HepG2 (cell line): ENCODE data around the gene WFDC1. TPM values are rescaled to one million over a fixed set of nuclear protein-coding genes. Genes with fewer than 3 reads are reported as not detected.

Experiments
- FOXM1 ChIP-seq: sonication (generic); formaldehyde crosslinking; IDR thresholded peaks from 2 replicates; pipeline ENCODE4 v1.5.0; 2020; ENCODE audit warnings: missing genetic modification reagents
- polyA plus RNA-seq, 8 experiments: library from polyadenylated mRNA; depleted of rRNA in 3 of 8; stranded (reverse) in 7 of 8; unstranded in 1 of 8; fragments of >200 nt; fragmentation: Illumina TruSeq in 4 of 8; extraction: Trizol in 4 of 8; gene quantifications; 2 replicates each; pipeline versions ENCODE4 v1.2.1 to v1.2.3, GENCODE V29; 2011 to 2016; ENCODE audit warnings: low read depth in 4 of 8, missing spikeins in 1 of 8, mixed read lengths in 1 of 8; ENCODE audit not compliant: insufficient read depth in 1 of 8
- total RNA-seq, 5 experiments: library from RNA; depleted of rRNA; stranded (reverse); fragments of >200 nt; fragmentation: Illumina TruSeq; extraction: Trizol; gene quantifications; 2 replicates each; pipeline ENCODE4 v1.2.3, GENCODE V29; 2016; ENCODE audit warnings: low read depth in 1 of 5
- TF ChIP-seq, protein P1 (sequence below): sonication (generic); formaldehyde crosslinking; IDR thresholded peaks from 2 replicates; pipeline ENCODE4 v1.9.0; 2021; ENCODE audit warnings: mild to moderate bottlenecking, missing genetic modification reagents
- TF ChIP-seq, protein P2 (sequence below): IDR thresholded peaks from 2 replicates; pipeline ENCODE4 v1.6.1; 2016; ENCODE audit warnings: low read depth

The WFDC1 gene
- total and polyA plus RNA-seq, 2 of the 13 experiments (the other 11 are each of a cell fraction or from before 2014, with no cell fraction given): not detected

DNA sequence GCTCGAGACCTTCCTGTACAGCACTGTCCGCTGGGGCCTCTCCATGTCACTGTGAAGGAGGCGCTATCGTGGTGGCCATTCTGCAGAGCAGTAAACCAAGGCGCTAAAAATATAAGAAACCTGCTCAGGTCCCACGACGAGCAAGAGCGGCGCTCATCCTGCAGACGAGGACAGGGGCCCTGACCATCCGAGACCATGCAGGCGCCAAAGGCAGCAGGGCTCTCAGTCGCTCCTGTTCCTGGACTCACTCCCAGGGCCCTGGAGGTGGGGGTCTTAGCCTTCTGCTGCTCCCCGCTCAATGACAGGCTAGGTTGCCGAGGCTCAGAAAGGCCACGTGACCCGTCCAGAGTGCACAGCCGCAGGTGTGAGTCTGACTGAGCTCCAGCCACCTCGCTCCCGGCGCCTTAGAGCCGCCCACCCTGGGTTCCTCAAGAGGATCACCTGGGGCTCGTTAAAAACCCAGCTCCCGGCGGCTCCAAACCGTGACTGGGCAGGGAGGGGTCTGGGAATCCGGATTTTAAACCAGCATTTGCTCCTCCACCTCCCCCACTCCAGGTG lies 73.2 kb downstream of the WFDC1 start (continued):
- TF ChIP-seq, protein P1, sequence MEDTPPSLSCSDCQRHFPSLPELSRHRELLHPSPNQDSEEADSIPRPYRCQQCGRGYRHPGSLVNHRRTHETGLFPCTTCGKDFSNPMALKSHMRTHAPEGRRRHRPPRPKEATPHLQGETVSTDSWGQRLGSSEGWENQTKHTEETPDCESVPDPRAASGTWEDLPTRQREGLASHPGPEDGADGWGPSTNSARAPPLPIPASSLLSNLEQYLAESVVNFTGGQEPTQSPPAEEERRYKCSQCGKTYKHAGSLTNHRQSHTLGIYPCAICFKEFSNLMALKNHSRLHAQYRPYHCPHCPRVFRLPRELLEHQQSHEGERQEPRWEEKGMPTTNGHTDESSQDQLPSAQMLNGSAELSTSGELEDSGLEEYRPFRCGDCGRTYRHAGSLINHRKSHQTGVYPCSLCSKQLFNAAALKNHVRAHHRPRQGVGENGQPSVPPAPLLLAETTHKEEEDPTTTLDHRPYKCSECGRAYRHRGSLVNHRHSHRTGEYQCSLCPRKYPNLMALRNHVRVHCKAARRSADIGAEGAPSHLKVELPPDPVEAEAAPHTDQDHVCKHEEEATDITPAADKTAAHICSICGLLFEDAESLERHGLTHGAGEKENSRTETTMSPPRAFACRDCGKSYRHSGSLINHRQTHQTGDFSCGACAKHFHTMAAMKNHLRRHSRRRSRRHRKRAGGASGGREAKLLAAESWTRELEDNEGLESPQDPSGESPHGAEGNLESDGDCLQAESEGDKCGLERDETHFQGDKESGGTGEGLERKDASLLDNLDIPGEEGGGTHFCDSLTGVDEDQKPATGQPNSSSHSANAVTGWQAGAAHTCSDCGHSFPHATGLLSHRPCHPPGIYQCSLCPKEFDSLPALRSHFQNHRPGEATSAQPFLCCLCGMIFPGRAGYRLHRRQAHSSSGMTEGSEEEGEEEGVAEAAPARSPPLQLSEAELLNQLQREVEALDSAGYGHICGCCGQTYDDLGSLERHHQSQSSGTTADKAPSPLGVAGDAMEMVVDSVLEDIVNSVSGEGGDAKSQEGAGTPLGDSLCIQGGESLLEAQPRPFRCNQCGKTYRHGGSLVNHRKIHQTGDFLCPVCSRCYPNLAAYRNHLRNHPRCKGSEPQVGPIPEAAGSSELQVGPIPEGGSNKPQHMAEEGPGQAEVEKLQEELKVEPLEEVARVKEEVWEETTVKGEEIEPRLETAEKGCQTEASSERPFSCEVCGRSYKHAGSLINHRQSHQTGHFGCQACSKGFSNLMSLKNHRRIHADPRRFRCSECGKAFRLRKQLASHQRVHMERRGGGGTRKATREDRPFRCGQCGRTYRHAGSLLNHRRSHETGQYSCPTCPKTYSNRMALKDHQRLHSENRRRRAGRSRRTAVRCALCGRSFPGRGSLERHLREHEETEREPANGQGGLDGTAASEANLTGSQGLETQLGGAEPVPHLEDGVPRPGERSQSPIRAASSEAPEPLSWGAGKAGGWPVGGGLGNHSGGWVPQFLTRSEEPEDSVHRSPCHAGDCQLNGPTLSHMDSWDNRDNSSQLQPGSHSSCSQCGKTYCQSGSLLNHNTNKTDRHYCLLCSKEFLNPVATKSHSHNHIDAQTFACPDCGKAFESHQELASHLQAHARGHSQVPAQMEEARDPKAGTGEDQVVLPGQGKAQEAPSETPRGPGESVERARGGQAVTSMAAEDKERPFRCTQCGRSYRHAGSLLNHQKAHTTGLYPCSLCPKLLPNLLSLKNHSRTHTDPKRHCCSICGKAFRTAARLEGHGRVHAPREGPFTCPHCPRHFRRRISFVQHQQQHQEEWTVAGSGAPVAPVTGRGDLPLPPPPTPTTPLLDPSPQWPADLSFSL (CRISPR knock-in tag): no peak
- no peak for TF ChIP-seq FOXM1 (CRISPR knock-in tag)
- TF ChIP-seq, protein P2, sequence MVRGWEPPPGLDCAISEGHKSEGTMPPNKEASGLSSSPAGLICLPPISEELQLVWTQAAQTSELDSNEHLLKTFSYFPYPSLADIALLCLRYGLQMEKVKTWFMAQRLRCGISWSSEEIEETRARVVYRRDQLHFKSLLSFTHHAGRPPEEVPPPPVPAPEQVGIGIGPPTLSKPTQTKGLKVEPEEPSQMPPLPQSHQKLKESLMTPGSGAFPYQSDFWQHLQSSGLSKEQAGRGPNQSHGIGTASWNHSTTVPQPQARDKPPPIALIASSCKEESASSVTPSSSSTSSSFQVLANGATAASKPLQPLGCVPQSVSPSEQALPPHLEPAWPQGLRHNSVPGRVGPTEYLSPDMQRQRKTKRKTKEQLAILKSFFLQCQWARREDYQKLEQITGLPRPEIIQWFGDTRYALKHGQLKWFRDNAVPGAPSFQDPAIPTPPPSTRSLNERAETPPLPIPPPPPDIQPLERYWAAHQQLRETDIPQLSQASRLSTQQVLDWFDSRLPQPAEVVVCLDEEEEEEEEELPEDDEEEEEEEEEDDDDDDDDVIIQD (CRISPR knock-in tag): no peak
- TF ChIP-seq, all 625 proteins: peak for 0
